ENCODE data around the gene AHNAK. TPM values are rescaled to one million over a fixed set of nuclear protein-coding genes. Genes with fewer than 3 reads are reported as not detected.

AHNAK gene
- total RNA-seq, 1 donor from 2014 or later = 246 TPM

DNA sequence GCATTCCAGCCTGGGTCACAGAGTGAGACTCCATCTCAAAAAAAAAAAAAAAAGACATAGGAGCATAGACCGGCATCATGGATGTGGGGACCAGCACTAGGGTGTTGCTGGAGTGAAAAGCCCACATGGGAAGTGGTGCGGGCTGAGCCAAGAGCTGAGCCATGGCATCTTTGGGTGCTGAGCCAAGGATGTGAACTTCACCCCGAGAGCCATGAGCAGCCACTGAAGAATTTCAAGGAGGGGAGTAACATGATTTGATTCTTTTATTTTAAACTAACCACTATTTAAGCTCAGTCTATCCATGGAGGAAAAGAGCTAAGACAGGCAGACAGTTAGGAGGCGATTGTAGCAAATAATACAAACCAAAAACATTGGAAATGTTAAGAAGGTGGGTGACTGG is 57.4 kb downstream of the AHNAK start:
- POLR2A ChIA-PET = no interaction called here
- DNase-seq (no peak), ATAC-seq (ENCODE audit: low read depth) (no peak)
- no peaks in the 10 kb centered on the region for H3K9me3 Mint-ChIP-seq
- no peak overlapping the region for H3K4me3 Mint-ChIP-seq
- no peak overlapping the region for H3K27ac Mint-ChIP-seq
- H3K27me3 Mint-ChIP-seq = peaks cover 13% of the 10 kb centered on the region
- H3K4me1 Mint-ChIP-seq = no peaks in the 10 kb centered on the region
- TF ChIP-seq, protein P1, sequence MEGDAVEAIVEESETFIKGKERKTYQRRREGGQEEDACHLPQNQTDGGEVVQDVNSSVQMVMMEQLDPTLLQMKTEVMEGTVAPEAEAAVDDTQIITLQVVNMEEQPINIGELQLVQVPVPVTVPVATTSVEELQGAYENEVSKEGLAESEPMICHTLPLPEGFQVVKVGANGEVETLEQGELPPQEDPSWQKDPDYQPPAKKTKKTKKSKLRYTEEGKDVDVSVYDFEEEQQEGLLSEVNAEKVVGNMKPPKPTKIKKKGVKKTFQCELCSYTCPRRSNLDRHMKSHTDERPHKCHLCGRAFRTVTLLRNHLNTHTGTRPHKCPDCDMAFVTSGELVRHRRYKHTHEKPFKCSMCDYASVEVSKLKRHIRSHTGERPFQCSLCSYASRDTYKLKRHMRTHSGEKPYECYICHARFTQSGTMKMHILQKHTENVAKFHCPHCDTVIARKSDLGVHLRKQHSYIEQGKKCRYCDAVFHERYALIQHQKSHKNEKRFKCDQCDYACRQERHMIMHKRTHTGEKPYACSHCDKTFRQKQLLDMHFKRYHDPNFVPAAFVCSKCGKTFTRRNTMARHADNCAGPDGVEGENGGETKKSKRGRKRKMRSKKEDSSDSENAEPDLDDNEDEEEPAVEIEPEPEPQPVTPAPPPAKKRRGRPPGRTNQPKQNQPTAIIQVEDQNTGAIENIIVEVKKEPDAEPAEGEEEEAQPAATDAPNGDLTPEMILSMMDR (IDR thresholded peaks at IDR 0.05) = no peak
- H3K36me3 Mint-ChIP-seq (ENCODE audit: low read depth) = no peaks in the 10 kb centered on the region
- intact Hi-C loops (cut with micrococcal nuclease) = no loop called here
- CTCF ChIA-PET = no interaction called here

DNA sequence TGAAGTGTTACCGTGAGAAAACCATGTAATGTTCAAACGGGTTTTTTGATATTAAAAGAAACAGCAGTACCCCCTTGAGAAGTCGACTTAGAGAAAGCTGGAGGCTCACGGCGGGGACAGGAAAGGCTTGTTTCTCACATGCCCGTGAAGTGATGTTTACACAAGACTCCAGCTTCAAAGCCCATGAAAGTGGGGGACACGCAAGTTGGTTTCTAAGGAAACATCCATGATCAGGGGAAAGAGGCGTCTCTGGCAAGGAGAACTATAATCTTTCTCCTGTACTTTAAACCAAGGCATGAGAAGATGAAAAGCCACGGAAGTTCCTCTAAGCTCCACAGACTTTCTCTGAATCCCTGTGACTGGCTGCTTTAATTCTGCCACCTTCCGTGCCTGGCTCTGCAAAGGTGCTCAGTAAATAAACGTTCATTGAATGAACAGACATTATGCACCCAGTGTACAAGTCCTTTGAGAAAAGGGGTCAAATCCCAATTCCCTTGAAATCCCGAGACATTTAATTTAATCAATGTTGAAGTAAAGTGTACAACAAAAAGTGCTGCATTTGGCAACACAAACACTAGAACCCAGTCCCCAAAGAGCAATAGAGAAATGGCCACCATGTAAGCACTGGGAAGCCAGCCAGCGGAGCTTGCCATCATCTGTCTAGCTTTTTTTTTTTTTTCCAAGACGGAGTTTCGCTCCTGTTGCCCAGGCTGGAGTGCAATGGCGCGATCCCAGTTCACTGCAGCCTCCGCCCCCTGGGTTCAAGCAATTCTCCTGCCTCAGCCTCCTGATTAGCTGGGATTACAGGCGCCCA is 58.7 kb downstream of the AHNAK start:
- intact Hi-C loops (cut with micrococcal nuclease) = no loop called here
- Mint-ChIP-seq H3K9me3 (no peaks in the 10 kb centered on the region), H3K36me3 (ENCODE audit: low read depth) (no peaks in the 10 kb centered on the region), H3K4me1 (no peaks in the 10 kb centered on the region), H3K27ac (no peak overlapping the region), H3K27me3 (peaks cover 13% of the 10 kb centered on the region), H3K4me3 (no peak overlapping the region)
- ATAC-seq (ENCODE audit: low read depth) (no peak), DNase-seq (no peak)
- ChIA-PET CTCF (interaction anchor here (1.1 to 2.4 kb wide), 3 partner anchors 41 to 63 kb away, joined by 3 to 8 read pairs (median 4); no protein-coding TSS in a partner anchor), POLR2A (interaction anchor here (0.6 kb wide), 4 partner anchors 104 to 394 kb away, joined by 3 to 8 read pairs (median 3); partner anchors contain the start of gene TUT1)
- TF ChIP-seq, protein P1 (IDR thresholded peaks at IDR 0.05) = no peak

DNA sequence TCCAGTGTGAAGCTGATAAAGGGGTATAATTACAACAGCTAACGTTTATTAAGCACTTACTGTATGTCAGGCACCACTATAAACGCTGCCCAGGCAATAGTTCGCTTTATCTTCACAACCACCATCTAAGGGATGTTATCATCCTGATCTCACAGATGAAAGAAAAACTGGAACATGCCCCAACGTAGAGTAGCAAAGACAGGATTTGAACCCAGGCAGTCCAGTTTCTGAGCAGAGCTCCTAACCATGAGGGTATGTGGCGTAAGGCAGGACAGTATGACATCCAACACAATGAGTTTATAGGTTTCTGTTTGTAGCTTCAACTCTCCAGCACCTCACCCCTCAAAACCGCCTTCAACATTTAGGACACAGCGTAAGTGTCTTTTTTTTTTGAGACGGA is 59.5 kb downstream of the AHNAK start:
- intact Hi-C loops (cut with micrococcal nuclease) = no loop called here
- no peaks in the 10 kb centered on the region for H3K4me1 Mint-ChIP-seq
- no peak overlapping the region for H3K27ac Mint-ChIP-seq
- H3K36me3 Mint-ChIP-seq (ENCODE audit: low read depth) = no peaks in the 10 kb centered on the region
- no peaks in the 10 kb centered on the region for H3K9me3 Mint-ChIP-seq
- ChIA-PET CTCF (interaction anchor here (1.1 to 2.4 kb wide), 3 partner anchors 41 to 62 kb away, joined by 3 to 8 read pairs (median 4); no protein-coding TSS in a partner anchor), POLR2A (no interaction called here)
- H3K27me3 Mint-ChIP-seq = peaks cover 13% of the 10 kb centered on the region
- ATAC-seq (ENCODE audit: low read depth) = no peak
- H3K4me3 Mint-ChIP-seq = no peak overlapping the region
- no peak for DNase-seq
- TF ChIP-seq, protein P1 (IDR thresholded peaks at IDR 0.05) = no peak

DNA sequence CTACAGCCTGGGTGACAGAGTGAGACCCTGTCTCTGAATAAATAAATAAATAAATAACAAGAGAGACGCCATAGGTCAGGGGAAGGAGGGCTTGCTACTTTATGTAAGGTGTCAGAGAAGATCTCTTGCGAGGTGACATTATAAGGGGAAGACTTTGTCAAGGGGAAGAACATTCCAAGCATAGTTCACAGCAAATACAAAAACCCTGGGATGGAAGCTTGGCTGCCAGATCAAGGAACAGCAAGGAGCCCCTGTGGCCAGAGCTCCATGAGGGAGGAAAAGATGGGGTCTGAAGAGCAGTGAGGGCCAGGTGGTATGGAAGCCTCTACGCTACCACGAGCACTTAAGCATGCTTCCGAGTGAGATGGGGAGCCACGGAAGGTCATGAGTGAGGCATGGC is 62.3 kb downstream of the AHNAK start:
- H3K4me3 Mint-ChIP-seq = no peak overlapping the region

DNA sequence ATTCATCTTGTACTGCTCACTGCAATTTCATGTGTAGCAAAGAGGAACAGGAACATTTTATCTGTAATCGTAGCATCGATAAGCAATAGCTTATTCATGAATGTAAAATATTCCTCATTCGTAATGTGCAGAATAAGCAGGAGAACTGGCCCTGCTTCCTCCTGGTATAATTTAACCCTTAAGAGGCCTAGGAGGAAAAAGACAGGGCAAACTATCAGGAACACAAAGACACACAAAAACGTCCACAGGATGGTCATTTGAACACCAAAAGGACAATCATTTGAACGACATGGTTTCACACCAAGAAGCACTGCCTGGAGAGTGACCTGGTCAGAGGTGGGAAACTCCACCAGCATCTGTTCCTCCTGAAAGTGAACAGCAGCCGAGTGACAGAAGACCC is 63.9 kb downstream of the AHNAK start:
- Mint-ChIP-seq H3K4me1 (no peaks in the 10 kb centered on the region), H3K9me3 (no peaks in the 10 kb centered on the region), H3K27ac (no peak overlapping the region), H3K4me3 (no peak overlapping the region), H3K36me3 (ENCODE audit: low read depth) (no peaks in the 10 kb centered on the region), H3K27me3 (peaks cover 4% of the 10 kb centered on the region)
- TF ChIP-seq, protein P1 (IDR thresholded peaks at IDR 0.05) = no peak
- POLR2A ChIA-PET = no interaction called here
- intact Hi-C loops (cut with micrococcal nuclease) = no loop called here
- DNase-seq = no peak
- CTCF ChIA-PET = no interaction called here
- ATAC-seq (ENCODE audit: low read depth) = no peak

More for the DNA sequence above, 62.3 kb downstream of the AHNAK start:
- TF ChIP-seq, protein P1 (IDR thresholded peaks at IDR 0.05) = no peak
- ATAC-seq (ENCODE audit: low read depth) = no peak
- no peak overlapping the region for H3K27ac Mint-ChIP-seq
- no peaks in the 10 kb centered on the region for H3K4me1 Mint-ChIP-seq
- no peaks in the 10 kb centered on the region for H3K36me3 Mint-ChIP-seq (ENCODE audit: low read depth)
- intact Hi-C loops (cut with micrococcal nuclease) = no loop called here
- no peak for DNase-seq
- CTCF ChIA-PET = no interaction called here
- no peaks in the 10 kb centered on the region for H3K9me3 Mint-ChIP-seq
- H3K27me3 Mint-ChIP-seq = peaks cover 6% of the 10 kb centered on the region
- POLR2A ChIA-PET = interaction anchor here (0.6 kb wide), 1 partner anchor 75 kb away, joined by 3 read pairs; no protein-coding TSS in a partner anchor
